Activated T-cell treated with anti-CD3 and anti-CD28 coated beads for 1 hour (primary cell): ENCODE measurements around the gene CD34.
"Not testable (repeated sequence)": the region's sequence is repeated elsewhere in the genome, so short reads cannot be mapped to it uniquely, and the experiment has no call there.

ENCODE experiments used
- DNase-seq: peaks from one replicate; pipeline ENCODE4 v3.0.0-alpha.2; 2020; ENCODE audit warnings: low read depth

Gene CD34

GRCh38 chr1:207926984-207927383 is 16.1 kb upstream of the CD34 start:
- DNase-seq = no peak

- DNase-seq = not testable (repeated sequence)
Observed at GRCh38 chr1:207925969-207926368, 15.0 kb upstream of the CD34 start.

GRCh38 chr1:207925210-207925609 is 14.3 kb upstream of the CD34 start:
- DNase-seq = no peak

- DNase-seq = no peak
Observed at GRCh38 chr1:207923561-207923960, 12.6 kb upstream of the CD34 start.

GRCh38 chr1:207923121-207923520 is 12.2 kb upstream of the CD34 start:
- DNase-seq = no peak

- no peak for DNase-seq
Observed at GRCh38 chr1:207922554-207922953, 11.6 kb upstream of the CD34 start.

- DNase-seq = no peak
Observed at GRCh38 chr1:207921321-207921720, 10.4 kb upstream of the CD34 start.

- no peak for DNase-seq
Observed at GRCh38 chr1:207920444-207921021, 9.6 kb upstream of the CD34 start.

GRCh38 chr1:207919523-207920170 is 8.7 kb upstream of the CD34 start:
- no peak for DNase-seq

- DNase-seq = no peak
Observed at GRCh38 chr1:207918581-207918980, 7.7 kb upstream of the CD34 start.

- no peak for DNase-seq
Observed at GRCh38 chr1:207918011-207918410, 7.1 kb upstream of the CD34 start.

- DNase-seq = no peak
Observed at GRCh38 chr1:207917080-207917479, 6.2 kb upstream of the CD34 start.

GRCh38 chr1:207913951-207914350 is 3.0 kb upstream of the CD34 start:
- no peak for DNase-seq

- no peak for DNase-seq
Observed at GRCh38 chr1:207911856-207912760, 1.2 kb upstream of the CD34 start.

- no peak for DNase-seq
Observed at GRCh38 chr1:207909687-207910086, 1.2 kb downstream of the CD34 start.

GRCh38 chr1:207908107-207908734 is 2.7 kb downstream of the CD34 start:
- DNase-seq = no peak

- DNase-seq = no peak
Observed at GRCh38 chr1:207904391-207904790, 6.5 kb downstream of the CD34 start.

GRCh38 chr1:207903767-207904166 is 7.2 kb downstream of the CD34 start:
- DNase-seq = no peak

- DNase-seq = no peak
Observed at GRCh38 chr1:207903053-207903452, 7.9 kb downstream of the CD34 start.

GRCh38 chr1:207902566-207902965 is 8.4 kb downstream of the CD34 start:
- no peak for DNase-seq

GRCh38 chr1:207901041-207901653 is 9.8 kb downstream of the CD34 start:
- DNase-seq = no peak

- DNase-seq = no peak
Observed at GRCh38 chr1:207898836-207899235, 12.1 kb downstream of the CD34 start.
